Coronary artery (tissue), 2 donors: ENCODE results near the gene TCF20.

Experiments
- DNase-seq: peaks from one replicate; pipeline ENCODE4 v3.0.0-alpha.2; 2017; ENCODE audit warnings: low spot score
- H3K27ac ChIP-seq, 2 donors: fragments of 200-600 bp; sonication (generic); one replicate each; pipeline ENCODE4 v1.5.1; 2016 to 2019
- H3K4me3 ChIP-seq: fragments of 200-600 bp; sonication (generic); 2 replicates; pipeline ENCODE4 v1.5.1; 2016; ENCODE audit warnings: mild to moderate bottlenecking, moderate library complexity
- CTCF ChIP-seq: fragments of 200-600 bp; sonication (generic); IDR thresholded peaks from one replicate; pipeline ENCODE4 v1.5.1; 2019; ENCODE audit warnings: antibody characterized with exemption

The TCF20 gene

DNA sequence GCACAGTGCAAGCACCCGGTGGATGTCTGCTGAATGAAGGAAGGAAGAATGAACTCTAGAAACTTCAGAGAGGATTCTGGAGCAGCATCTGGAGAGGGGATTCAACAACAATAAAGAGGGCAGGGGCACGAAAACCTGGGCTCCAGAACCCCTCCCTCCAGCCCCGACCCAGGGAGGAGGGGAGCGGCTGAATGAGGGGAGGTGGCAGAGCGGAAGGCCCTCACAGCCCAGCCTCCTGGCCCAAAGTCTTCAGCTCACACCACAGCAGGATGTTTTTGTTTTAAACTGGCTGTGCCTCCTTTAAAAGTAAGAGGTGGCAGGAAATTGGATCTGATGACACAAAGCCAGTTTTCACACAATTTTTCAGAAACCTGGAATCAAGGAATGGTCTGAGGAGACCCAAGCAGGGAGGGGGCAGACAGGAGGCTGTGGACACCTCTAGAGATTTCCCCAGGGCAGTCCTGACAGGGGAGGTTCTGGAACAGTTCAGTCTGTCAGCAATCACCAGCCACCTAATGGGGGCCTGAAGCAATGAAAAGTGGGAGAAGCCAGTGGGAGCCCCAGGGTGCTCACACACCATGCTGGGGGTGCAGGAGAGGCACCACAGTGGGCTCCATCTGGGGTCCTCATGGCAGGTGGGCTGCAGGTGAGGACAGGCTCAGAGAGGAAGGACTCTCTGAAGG lies 44.4 kb upstream of the TCF20 start:
- DNase-seq: no peak
- no peak for TF ChIP-seq CTCF
- no peak overlapping the region for H3K27ac ChIP-seq
- no peak overlapping the region for H3K4me3 ChIP-seq

DNA sequence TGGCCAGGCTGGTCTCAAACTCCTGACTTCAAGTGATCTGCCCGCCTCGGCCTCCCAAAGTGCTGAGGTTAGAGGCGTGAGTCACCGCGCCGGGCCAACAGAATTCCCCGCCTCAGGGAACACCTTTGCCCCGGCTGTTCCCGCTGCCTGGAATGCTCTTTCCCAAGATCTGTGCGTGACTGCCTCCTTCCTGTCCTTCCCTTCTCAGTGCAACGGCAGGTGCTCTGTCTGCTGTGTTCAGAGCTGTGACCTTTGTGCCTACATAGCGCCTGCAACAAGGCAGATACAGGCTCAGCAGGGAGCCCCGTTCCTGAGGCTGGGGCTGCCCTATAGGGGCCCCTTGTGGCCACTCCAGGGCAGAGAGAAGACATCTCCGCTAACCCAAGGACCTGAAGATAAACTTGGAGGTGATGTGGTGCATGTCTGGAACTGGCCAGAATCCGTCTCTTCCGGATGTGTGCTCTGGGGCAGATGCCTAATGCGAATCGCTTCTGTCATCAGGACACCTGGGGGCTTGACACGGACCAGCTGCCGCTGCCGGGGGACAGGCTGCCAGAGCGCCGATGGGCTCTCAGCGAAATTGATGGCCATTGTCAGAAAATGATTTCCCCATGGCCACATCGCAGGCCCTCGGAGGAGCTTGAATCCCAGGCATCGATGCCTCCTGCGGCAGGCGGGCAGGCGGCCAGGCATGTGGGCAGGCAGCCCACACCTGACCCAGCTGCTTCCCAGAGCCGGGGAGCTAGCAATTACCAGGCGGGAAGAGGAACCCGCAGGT lies 43.5 kb upstream of the TCF20 start:
- TF ChIP-seq CTCF: no peak
- no peak overlapping the region for H3K27ac ChIP-seq
- no peak for DNase-seq

DNA sequence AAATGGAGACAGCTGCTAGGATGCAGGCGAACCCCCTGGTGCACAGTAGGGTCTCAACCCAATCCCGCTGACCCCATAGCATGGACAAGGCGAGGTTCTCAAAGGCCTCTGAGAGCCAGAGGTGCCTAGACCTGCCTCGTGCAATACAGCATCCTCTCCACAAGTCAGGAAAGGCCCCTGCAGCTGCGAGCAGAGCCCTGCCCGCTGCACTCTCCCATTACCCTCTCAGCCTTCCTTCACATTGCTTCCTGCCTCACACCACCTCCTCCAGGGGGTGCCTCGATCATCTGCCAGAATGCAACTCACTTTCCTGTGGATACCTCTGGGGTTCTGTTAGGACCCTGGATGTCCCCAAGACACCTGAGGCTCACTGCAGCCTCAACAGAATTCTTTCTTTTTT lies 42.8 kb upstream of the TCF20 start:
- Histone ChIP-seq H3K27ac (no peak overlapping the region), H3K4me3 (no peak overlapping the region)
- no peak for DNase-seq
- TF ChIP-seq CTCF: no peak

More for the DNA sequence above, 43.5 kb upstream of the TCF20 start:
- no peak overlapping the region for H3K4me3 ChIP-seq

- no peak overlapping the region for H3K4me3 ChIP-seq
- no peak overlapping the region for H3K27ac ChIP-seq
- TF ChIP-seq CTCF: no peak
- DNase-seq: no peak
Measured at GRCh38 chr22:42310291-42311015, 40.0 kb upstream of the TCF20 start.

- H3K4me3 ChIP-seq: no peak overlapping the region
- TF ChIP-seq CTCF: no peak
- no peak for DNase-seq
- H3K27ac ChIP-seq: no peak overlapping the region
Measured at GRCh38 chr22:42309865-42310264, 39.4 kb upstream of the TCF20 start.

DNA sequence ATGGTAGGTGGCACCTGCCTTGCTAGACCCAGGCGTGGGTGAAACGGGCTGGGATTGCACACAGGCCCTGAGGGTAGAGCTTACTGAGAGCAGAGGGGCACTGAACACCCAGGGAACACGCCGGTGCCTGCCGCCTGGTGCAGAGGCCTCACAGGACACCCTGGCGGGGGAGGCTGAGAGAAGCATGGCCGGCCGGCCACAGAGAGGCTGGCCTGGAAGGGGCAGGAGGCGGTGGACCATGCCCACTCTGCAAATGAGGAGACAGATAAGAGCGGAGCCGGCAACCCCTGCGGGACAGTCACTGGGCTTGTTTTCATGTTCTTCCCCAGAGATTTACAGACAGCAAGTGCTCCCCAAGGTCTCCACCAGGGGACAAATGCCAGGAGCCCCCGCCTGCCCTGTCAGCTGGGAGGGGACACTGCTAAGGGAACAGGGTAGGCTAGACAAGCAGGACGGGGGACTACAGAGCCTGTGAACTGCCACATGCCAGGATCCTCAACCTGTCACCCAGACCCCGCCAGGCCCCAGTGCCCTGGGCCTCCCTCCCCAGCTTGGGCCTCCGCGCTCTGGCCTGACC lies 38.5 kb upstream of the TCF20 start:
- Histone ChIP-seq H3K4me3 (no peak overlapping the region), H3K27ac (no peak overlapping the region)
- DNase-seq: no peak
- no peak for TF ChIP-seq CTCF
